WTC11 (cell line): ENCODE results near the gene IMMT. TPM values are rescaled to one million over a fixed set of nuclear protein-coding genes. Genes with fewer than 3 reads are reported as not detected.

ENCODE experiments used
- ATAC-seq: fragments of 200-7000 bp; cut with Tn5 transposase; 2 replicates; pipeline ENCODE4 v1.10.0; 2021; ENCODE audit warnings: mild to moderate bottlenecking, moderate library complexity
- CTCF ChIA-PET: fragments of 300-600 bp; sonication (Branson Sonifier 250); formaldehyde crosslinking; loops from one replicate; lab custom pipeline; 2021; ENCODE audit warnings: antibody characterized with exemption; lab: Charles Lee
- POLR2A ChIA-PET: fragments of 350-600 bp; sonication (Branson Sonifier 250); formaldehyde crosslinking; loops from one replicate; lab custom pipeline; 2021; ENCODE audit warnings: antibody characterized with exemption; lab: Charles Lee
- DNase-seq: peaks from one replicate; pipeline ENCODE4 v3.0.0; 2021; ENCODE audit warnings: low spot score
- H3K27ac Mint-ChIP-seq: 2 replicates; pipeline ENCODE4 v1.8.0; 2021; ENCODE audit warnings: mixed read lengths
- H3K27me3 Mint-ChIP-seq: 2 replicates; pipeline ENCODE4 v1.8.0; 2021; ENCODE audit warnings: low read depth, mild to moderate bottlenecking, moderate library complexity, mixed read lengths
- H3K36me3 Mint-ChIP-seq: 2 replicates; pipeline ENCODE4 v1.8.0; 2021; ENCODE audit warnings: mixed read lengths
- H3K4me1 Mint-ChIP-seq: 2 replicates; pipeline ENCODE4 v1.8.0; 2022; ENCODE audit warnings: mixed read lengths
- H3K4me3 Mint-ChIP-seq: 2 replicates; pipeline ENCODE4 v1.8.0; 2021; ENCODE audit warnings: mild to moderate bottlenecking, moderate library complexity, mixed read lengths
- H3K9me3 Mint-ChIP-seq: 2 replicates; pipeline ENCODE4 v1.8.0; 2021; ENCODE audit warnings: mixed read lengths
- ATF2 ChIP-seq: sonication (generic); formaldehyde crosslinking; IDR thresholded peaks from 2 replicates; pipeline ENCODE4 v1.8.1; 2022; ENCODE audit warnings: low read depth, missing genetic modification reagents, borderline replicate concordance
- ATF6 ChIP-seq: sonication (generic); formaldehyde crosslinking; IDR thresholded peaks from 2 replicates; pipeline ENCODE4 v1.8.1; 2023; ENCODE audit warnings: mild to moderate bottlenecking, missing genetic modification reagents
- CBFB ChIP-seq: sonication (generic); formaldehyde crosslinking; IDR thresholded peaks from 2 replicates; pipeline ENCODE4 v1.8.1; 2022; ENCODE audit warnings: mild to moderate bottlenecking, low read depth, missing genetic modification reagents
- ERG ChIP-seq: fragments of 250-450 bp; sonication (Bioruptor Pico); IDR thresholded peaks from 2 replicates; pipeline ENCODE4 v1.8.0; 2021; ENCODE audit warnings: mild to moderate bottlenecking
- ETV6 ChIP-seq: sonication (generic); formaldehyde crosslinking; IDR thresholded peaks from 2 replicates; pipeline ENCODE4 v1.8.1; 2022; ENCODE audit warnings: mild to moderate bottlenecking, missing genetic modification reagents
- JUN ChIP-seq: sonication (generic); formaldehyde crosslinking; IDR thresholded peaks from 2 replicates; pipeline ENCODE4 v1.8.0; 2023; ENCODE audit warnings: mild to moderate bottlenecking, missing genetic modification reagents
- MYBL2 ChIP-seq: sonication (generic); formaldehyde crosslinking; IDR thresholded peaks from 2 replicates; pipeline ENCODE4 v1.8.1; 2023; ENCODE audit warnings: mild to moderate bottlenecking, moderate library complexity, missing genetic modification reagents
- NFE2L1 ChIP-seq: sonication (generic); formaldehyde crosslinking; IDR thresholded peaks from 2 replicates; pipeline ENCODE4 v1.8.1; 2023; ENCODE audit warnings: missing genetic modification reagents
- NFYB ChIP-seq: sonication (generic); formaldehyde crosslinking; conservative IDR thresholded peaks from 2 replicates; pipeline ENCODE4 v1.8.0; 2022; ENCODE audit warnings: low read depth, missing genetic modification reagents
- SMAD3 ChIP-seq: sonication (generic); formaldehyde crosslinking; IDR thresholded peaks from 2 replicates; pipeline ENCODE4 v1.8.0; 2022; ENCODE audit warnings: missing genetic modification reagents, mild to moderate bottlenecking, borderline replicate concordance
- SP1 ChIP-seq: sonication (generic); formaldehyde crosslinking; conservative IDR thresholded peaks from 2 replicates; pipeline ENCODE4 v1.8.1; 2022; ENCODE audit warnings: missing genetic modification reagents
- STAT6 ChIP-seq: sonication (generic); formaldehyde crosslinking; conservative IDR thresholded peaks from 2 replicates; pipeline ENCODE4 v1.8.1; 2023; ENCODE audit warnings: mild to moderate bottlenecking, low read depth, missing genetic modification reagents, moderate library complexity
- USF1 ChIP-seq: sonication (generic); formaldehyde crosslinking; IDR thresholded peaks from 2 replicates; pipeline ENCODE4 v1.8.0; 2022; ENCODE audit warnings: mild to moderate bottlenecking, missing genetic modification reagents
- ZBTB43 ChIP-seq: sonication (generic); formaldehyde crosslinking; IDR thresholded peaks from 2 replicates; pipeline ENCODE4 v1.8.1; 2023; ENCODE audit warnings: mild to moderate bottlenecking, missing genetic modification reagents
- ZNF219 ChIP-seq: sonication (generic); formaldehyde crosslinking; IDR thresholded peaks from 2 replicates; pipeline ENCODE4 v1.8.0; 2023; ENCODE audit warnings: missing genetic modification reagents, mild to moderate bottlenecking, borderline replicate concordance
- total RNA-seq: library from RNA; stranded (reverse); gene quantifications from 3 replicates; pipeline ENCODE4 v1.2.3, GENCODE V29; 2021

IMMT gene
- total RNA-seq, 1 experiment from 2014 or later = 102 TPM

GRCh38 chr2:86142436-86143257, 52.6 kb downstream of the IMMT start:
- H3K4me3 Mint-ChIP-seq = no peak overlapping the region
- H3K27me3 Mint-ChIP-seq = no peaks in the 10 kb centered on the region
- TF ChIP-seq ZNF219 (CRISPR knock-in tag) = no peak
- TF ChIP-seq SP1 (CRISPR knock-in tag) = no peak
- no peak for TF ChIP-seq STAT6 (CRISPR knock-in tag)
- TF ChIP-seq SMAD3 (CRISPR knock-in tag) = no peak
- no peak for TF ChIP-seq ERG (CRISPR knock-in tag)
- no peak for TF ChIP-seq NFE2L1 (CRISPR knock-in tag)
- no peak for TF ChIP-seq USF1 (CRISPR knock-in tag)
- no peak for TF ChIP-seq ETV6
- TF ChIP-seq NFYB (CRISPR knock-in tag) = no peak
- no peak for ATAC-seq
- no peak for DNase-seq
- ChIA-PET CTCF (interaction anchor here (0.5 to 1.0 kb wide), 3 partner anchors 63 to 505 kb away, joined by 3 to 4 read pairs (median 3); no protein-coding TSS in a partner anchor), POLR2A (interaction anchor here (0.5 kb wide), 1 partner anchor 31 kb away, joined by 4 read pairs; no protein-coding TSS in a partner anchor)
- no peak overlapping the region; the same call in 1 of the 2 replicates for H3K27ac Mint-ChIP-seq
- peaks cover 61% of the 10 kb centered on the region for H3K36me3 Mint-ChIP-seq
- no peaks in the 10 kb centered on the region for H3K9me3 Mint-ChIP-seq
- H3K4me1 Mint-ChIP-seq = no peaks in the 10 kb centered on the region

GRCh38 chr2:86140969-86141392, 54.3 kb downstream of the IMMT start:
- no peaks in the 10 kb centered on the region for H3K27me3 Mint-ChIP-seq
- CTCF ChIA-PET = interaction anchor here (0.7 kb wide), 1 partner anchor 53 kb away, joined by 4 read pairs; no protein-coding TSS in a partner anchor
- H3K4me1 Mint-ChIP-seq = no peaks in the 10 kb centered on the region
- H3K36me3 Mint-ChIP-seq = peaks cover 66% of the 10 kb centered on the region
- DNase-seq = no peak
- no peak overlapping the region for H3K4me3 Mint-ChIP-seq
- no peaks in the 10 kb centered on the region for H3K9me3 Mint-ChIP-seq
- no peak overlapping the region; the same call in 1 of the 2 replicates for H3K27ac Mint-ChIP-seq
- no peak for TF ChIP-seq ZNF219 (CRISPR knock-in tag)
- TF ChIP-seq JUN (CRISPR knock-in tag) = no peak
- no peak for TF ChIP-seq MYBL2 (CRISPR knock-in tag)
- TF ChIP-seq ATF6 (CRISPR knock-in tag) = no peak
- no peak for TF ChIP-seq ATF2 (CRISPR knock-in tag)
- TF ChIP-seq CBFB (CRISPR knock-in tag) = no peak
- TF ChIP-seq ZBTB43 = no peak
- TF ChIP-seq, all 79 proteins: peak for 0
- POLR2A ChIA-PET = interaction anchor here (0.9 kb wide), 1 partner anchor 10 kb away, joined by 5 read pairs; no protein-coding TSS in a partner anchor
- no peak for ATAC-seq
